ENCODE measurements around the gene MGAT5.

Gene MGAT5

DNA sequence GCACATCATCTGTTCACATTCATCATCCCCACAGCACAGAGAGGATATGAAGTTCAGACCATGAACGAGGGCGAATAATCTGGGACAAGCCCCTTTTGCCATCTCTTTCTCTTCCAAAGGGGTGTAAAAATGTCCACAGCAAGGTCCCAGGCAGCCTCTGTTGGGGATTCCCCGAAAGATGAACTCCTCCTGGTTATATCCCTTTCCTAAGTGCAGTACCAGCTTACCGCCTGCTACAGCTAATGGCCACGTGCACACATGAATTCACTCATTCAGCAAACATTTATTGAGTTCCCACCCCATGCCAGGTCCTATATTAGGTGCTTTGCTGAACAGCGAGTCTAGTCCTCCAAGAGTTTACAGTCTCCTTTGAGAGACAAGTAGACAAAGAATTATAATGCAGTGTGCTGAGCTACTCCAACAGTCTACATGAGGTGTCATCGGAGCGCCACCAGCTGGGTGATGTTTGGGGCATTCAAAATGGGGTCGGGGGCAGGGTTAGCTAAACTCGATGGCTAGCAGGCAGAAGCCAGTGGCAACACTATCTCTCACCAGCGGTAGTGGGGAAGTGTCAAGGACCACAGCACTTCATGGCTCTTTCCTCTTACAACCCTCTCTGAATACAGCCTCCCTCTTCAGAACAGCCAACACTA, 236.0 kb downstream of the MGAT5 start:
- no peak for DNase-seq

DNA sequence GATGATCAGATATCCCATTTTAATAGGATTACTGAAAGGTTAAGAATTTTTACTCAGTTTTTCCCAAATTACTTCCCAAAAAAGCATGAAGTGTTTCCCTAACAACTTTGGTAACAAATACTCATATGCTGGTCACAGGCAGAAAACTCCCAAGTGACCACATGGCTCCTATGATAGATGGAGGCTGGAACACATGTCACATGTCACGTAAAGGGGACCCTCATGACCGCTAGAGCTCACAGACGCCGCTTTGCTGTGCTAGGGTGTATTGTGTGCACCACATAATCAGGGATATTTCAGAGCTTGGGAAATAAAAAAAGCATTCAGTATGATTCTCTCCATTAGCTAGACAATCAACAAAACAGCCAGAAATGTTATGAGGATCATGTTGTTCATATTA, 236.7 kb downstream of the MGAT5 start:
- no peak for DNase-seq

DNA sequence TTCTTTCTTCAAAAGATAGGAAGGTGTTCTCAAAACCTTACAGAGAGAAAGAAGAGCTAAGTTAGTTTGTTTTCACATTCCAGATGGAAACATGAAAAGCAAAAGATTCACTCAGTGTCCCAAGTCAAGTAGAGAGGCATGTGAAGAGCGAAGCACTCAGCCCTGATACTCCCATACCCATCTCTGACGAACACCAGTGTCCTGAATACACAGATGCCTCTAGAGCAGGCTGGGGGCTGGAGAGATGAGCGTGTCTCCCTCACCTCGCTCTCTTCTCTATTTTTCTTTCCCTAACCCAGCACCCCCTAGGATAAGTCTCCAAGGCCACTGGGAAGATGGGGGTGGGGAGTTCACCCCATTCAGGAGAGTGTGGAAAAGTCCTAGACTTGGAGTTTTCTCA, 237.2 kb downstream of the MGAT5 start:
- no peak for DNase-seq

DNA sequence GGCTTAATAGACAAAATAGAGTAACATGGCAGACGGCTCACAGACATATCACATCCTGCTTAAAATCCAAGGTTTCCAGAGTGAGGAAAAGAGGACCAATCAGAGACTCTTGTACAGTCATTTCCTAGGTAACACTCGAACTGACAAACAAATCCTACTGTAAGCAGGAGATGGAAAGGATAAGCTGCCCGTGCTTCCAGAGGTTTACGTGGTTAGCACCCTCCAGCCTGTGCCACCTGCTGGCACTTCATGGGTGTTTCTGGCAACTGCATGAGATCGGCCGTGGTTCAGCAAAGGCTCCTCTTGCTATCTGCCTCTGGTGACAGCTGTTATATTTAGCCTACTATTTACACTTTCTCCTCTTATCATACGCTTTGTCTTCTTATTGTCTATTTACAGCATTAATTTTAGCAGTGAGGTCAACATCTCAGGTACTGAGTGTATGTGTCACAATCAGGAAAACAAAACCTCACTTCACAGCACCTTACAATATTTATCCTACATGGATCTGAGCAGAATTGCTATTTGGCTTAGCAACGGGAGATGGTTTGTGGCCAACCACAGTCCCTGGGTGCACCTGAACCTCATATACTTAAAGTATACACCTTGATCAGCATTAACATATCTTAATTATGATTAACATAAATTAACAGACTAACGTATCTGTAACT, 238.0 kb downstream of the MGAT5 start:
- DNase-seq, result no peak

DNA sequence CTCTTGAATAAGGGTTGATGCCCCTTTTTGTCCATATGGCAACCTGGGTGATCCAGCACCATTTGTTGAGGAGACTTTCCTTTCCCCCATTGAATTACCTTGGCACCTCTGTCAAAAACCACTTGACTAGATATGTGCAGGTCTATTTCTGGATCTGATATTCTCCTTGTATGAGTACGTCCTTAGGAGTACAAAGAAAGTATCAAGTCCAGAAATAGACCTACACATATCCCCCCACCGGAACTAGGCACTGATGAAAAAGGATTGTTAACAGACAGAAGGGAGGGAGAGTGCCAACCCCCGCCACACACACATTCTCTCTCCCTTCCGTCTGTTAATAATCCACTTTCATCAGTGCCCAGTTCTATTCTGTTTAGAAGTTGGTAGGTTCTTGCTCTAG, 239.9 kb downstream of the MGAT5 start:
- no peak for DNase-seq

DNA sequence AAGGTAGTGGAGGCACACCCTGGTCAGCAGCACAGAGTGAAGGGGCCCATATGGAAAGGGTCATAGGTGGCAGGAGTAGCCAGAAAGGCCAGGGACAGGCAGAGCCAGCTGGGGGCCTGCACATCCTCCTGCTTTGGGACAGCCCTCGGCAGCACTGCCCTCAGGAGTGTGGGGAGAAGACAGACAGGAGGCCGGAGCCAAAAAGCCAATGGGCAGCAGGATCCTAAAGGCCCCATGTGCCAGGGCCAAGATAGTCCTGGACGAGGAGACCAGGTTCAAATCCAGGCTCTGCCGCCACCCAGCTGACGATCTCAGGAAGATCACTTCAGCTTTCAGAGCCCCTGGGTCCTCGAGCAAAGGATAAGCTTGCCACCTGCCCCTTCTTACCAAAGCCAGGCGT, 244.8 kb downstream of the MGAT5 start:
- DNase-seq, result no peak

DNA sequence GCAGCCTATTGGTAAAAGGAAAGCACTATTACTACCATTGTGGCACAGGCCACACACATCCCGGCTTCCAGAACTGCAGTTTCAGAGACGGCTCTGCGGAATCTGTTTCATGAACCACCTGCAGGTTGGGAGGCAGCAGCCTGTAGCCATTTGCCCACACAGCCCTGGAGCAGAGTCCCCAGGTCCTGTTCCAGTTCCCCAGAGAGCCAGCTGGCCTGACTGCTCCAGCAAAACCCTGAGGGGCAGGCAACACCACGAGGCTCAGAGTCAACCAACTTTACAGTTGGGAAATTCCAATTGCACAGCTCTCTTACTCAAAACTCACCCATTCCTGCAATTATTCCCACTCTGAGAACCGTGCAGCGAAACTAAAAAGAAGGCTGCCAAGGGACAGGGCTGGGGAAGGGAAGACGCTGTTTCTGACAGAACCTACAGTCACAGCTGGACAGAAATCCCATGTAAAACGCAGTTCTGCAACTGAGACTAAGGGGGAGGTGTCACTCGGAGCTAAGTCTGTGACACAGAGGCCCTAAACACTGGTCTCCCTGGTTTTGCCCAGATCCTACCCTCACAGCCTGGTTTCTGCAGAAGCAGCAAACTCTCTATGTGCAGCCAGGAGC, 245.5 kb downstream of the MGAT5 start:
- no peak for DNase-seq

DNA sequence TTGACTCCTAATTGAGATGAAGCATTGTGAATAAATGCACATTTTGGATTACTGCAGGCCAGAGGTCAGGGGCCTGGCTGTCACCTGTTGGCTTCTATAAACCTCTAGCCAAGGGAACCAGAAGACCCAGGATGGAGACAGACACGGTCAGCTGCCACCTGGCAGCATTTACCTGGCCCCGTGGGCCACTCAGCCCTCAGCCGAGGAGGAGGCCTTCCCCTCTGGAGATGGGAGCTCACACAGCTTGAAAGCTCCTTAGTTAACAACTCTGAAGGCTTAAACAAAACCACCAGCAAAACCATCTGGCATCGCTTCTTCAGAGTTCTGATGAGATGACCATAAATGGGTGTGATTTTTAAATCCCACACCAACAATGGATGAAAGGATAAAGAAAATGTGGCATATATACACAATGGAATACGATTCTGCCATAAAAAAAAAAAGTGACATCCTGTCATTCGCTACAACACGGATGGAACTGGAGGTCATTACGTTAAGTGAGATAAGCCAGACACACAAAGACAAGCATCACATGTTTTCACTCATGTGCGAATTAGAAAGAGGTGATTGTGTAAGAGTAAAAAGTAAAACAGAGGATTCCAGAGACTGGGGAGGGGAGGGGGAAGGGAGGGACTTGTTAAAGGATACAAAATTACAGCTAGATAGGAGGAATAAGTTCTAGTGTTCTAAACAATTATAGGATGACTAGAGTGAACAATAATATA, 246.5 kb downstream of the MGAT5 start:
- no peak for DNase-seq

DNA sequence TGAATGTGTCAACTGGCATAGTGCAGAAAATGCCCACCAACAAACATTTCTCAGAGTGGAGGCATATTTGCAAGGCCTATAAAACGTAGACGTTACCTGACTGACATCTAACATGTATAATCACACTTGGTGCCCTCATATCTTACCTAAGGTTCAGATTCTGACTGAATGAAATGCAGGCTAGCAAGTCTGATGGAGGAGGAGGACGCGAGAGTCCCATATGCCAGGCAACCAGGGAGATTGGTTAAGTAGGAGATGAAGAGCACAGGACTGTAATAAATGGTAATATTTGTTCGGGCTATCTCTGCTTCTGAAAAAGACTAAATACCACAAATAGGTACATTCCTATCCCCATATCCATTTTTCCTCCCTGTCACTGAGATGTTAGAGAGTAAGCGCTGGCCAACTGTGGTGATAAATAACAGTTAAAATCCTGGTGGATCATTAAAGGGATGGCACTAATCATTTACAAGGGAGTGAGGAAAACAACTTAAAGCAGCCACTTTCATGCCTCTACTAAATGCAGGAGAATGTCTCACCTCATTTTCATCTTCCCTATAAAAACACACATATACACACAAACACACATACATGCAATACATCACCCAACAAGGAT, 247.7 kb downstream of the MGAT5 start:
- no peak for DNase-seq

DNA sequence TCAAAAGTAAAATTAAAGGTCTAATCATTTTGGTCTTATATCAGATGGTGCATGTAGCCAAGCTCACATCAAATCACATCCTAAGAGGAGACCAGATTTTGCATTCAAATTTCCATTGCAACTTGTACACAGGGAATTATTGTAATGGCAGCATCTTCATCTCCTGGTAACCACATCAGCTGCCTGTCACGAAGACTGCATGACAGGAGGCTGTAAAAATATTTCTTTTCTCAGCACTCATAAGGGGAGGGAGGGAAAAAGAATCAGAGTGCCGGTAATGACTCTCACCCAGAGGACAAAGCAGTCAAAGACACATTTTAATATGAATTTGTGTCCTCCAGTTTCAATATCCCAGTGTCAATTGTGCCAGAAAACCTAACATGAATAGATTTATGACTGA, 248.2 kb downstream of the MGAT5 start:
- DNase-seq, result no peak

Data from activated CD4-positive, CD25-positive, alpha-beta regulatory T cell (primary cell).